Stimulated activated CD8-positive, alpha-beta memory T cell treated with anti-CD3 and anti-CD28 coated beads, Interleukin-15, amount 100 ng/mL, for 4 hours (primary cell): Measurements from ENCODE around the gene RNF38.
A peak's percentile ranks its signal among the peaks of the same experiment; 100 is the strongest.
"Not testable (repeated sequence)": the region's sequence is repeated elsewhere in the genome, so short reads cannot be mapped to it uniquely, and the experiment has no call there.

ENCODE experiments used
- DNase-seq, 2 donors: peaks; one replicate each; pipeline ENCODE4 v3.0.0-alpha.2; 2020; ENCODE audit warnings: low read depth in 2 of 2

The RNF38 gene

DNA sequence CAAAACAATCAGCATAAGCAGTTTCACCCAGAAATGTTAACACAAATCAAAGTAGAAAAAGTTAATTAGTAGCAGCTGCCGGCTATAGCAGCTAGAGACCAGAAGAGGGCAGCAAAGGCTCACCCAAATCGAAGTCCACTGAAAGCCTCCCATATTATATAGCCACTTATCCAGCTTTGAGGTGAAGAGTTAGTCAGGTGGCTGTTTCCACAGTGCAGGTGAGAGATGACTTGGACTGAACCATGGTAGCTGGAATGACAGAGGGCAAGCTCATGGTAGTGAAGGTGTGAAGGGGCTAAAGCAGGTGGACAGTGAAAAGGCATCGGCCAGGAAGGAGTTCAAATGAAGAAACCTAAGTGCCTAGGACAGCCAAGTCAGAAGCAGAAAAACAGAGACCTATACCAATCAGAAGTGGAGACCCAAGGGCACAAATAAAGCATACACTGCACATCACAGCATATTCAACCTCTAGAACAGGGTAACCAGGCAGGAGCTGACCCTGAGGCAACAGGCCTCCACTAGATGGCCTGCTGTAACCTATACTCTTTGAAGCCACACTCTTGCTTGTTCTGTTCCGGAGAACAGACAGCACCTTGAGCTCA is 7.2 kb upstream of the RNF38 start:
- peak; percentile 23 to 35 for DNase-seq

DNA sequence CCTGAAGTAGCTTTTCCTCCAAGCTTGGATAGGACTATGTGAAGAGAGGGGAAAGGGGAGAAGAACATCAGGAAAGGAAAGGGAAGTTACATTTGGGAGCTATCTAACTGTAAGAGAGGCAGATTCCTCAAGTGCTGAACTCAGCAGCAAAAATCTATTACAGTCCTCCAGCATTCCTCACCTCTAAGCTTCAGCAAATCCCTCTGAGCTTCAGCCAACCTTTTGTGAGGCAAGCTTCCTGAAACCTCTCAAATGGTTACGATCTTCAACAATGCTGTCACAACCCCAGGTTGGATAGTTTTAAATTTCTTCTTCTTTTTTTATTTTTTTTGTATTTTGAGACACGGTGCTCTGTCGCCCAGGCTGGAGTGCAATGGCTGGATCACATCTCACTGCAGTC is 2.5 kb upstream of the RNF38 start:
- no peak for DNase-seq

DNA sequence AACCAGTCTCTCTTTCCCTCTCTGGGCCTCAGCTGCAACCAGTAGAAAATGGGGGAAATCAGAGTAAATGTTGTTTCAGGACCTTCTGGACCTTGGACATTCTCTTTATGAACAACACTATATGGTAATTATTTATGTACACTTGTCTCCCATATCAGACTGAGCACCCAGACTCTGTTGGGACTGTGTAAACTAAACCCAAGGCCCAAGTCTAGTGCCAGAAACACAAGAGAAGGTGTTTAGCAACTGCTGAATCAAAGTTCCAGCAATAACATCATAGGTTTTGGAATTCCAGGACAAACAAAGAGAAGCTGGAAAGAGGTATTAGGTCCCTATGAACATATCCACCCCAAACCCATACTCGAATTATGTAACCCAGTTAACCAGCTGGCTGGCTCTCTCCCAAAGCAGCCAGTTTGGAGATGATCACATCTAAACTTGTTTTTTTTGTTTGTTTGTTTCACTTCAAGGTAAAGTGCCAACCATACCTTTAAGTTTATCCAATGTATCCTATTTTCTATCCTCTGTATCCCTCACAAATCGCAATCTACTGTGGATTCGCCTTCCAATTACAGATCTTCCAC is 1.9 kb upstream of the RNF38 start:
- DNase-seq = no peak

DNA sequence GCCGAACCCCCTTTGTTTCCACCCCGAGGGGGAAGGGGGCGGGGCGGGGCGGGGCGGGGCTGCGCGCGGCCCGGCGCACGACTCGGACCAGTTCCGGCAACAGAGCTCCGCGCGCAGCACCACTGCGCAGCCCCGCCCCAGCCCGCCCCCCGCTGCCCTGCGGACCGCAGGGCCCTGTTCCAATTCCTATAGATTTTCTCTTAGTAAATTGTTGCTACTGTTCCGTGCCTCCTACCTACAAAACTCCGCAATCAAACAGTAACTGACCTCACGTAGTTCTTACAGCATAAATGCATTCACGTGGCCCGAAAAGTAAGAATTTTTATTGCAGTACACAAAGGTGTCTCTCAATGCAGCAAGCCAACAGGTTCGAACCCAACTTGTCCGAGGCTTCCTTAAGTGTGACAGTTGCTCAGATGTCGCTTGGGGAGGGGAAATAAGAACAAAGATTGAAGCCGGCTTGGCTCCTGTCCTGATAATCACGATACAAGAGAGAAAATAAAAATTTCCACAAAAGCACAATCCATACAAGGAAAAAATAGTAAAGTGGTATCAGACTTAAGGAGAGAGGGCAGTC is 1.2 kb upstream of the RNF38 start:
- no peak for DNase-seq

DNA sequence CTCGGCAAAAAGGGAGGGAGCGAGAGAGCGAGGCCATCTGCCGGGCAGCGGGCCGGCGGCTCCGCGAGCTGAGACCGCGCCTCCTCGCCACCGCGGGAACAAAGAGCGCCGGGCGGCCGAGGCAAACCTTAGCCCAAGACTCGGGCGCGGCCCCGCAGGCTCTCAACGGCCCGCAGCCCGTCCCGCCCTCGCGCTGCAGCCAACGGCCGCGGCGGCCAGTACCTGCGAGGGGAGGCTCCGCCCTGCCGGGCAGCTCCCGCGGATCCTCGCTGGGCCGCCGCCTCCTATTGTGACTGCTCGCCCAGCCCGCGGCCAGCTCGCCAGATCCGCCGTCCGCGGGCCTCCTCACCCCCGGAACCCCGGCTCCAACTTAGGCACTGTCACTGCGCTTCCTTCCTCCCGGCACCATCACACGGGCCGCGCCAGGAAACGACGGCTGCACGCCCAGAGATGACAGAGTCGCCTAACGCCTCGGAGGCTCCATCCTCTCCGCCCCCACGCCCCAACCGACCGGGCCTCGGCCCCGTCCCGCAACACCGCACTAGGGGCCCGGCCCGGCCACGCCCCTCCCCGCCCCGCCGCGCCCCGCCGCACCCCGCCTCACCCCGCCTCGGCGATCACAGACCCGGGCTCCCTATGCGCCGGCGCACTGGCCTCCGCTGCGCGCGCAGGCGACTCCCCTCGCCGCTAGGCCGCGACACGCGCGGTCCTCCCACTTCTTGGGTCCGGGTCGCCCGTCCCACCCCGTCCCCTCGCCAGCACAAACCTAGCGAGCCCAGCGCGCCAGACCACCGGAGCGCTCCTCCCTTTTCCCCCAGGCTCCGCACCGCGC is 479 bp upstream of the RNF38 start:
- peak; percentile 79 to 88 for DNase-seq

DNA sequence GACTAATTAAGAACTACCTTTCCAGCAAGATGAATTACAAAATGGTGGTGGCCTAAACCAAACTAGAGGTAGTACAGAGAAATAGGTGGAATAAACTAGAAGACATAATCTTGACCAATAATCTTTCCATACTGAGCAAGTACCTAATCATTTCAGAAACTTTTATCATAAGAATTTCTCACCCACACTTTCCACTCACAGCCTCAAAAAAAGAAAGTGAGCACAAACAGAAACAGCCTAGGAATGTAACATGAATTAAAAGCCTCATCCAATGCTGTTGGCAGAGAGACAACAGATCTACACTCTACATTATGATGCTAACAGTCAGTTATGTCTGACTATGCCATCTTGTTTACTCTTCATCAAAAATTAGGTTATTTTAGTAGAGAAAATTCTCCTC is 1.3 kb downstream of the RNF38 start:
- no peak for DNase-seq

DNA sequence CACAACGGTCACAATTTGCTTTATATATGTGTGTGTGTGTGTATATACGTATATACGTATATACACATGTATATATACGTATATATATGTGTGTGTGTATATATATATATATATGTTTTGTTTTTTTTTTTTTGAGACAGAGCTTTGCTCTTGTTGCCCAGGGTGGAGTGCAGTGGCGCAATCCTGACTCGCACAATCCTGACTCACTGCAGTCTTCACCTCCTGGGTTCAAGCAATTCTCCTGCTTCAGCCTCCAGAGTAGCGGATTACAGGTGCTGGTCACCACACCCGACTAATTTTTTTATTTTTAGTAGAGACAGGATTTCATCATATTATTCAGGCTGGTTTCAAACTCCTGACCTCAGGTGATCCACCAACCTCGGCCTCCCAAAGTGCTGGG is 3.1 kb downstream of the RNF38 start:
- DNase-seq = no peak

DNA sequence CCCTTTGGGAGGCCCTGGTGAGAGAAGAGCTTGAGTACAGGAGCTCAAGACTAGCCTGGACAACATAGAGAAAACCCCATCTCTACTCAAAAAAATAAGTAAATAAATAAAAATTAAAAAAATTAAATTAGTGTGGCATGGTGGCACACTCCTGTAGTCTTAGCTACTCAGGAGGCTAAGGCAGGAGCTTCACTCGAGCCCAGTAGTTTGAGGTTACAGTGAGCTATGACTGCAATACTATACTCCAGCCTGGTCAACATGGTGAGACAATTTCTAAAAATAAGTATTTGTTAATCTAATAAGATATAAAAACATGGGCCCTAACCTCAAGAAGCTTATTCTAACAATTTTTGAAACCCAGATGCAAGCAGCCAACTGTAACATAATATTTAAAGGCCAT is 7.6 kb downstream of the RNF38 start:
- no peak for DNase-seq

DNA sequence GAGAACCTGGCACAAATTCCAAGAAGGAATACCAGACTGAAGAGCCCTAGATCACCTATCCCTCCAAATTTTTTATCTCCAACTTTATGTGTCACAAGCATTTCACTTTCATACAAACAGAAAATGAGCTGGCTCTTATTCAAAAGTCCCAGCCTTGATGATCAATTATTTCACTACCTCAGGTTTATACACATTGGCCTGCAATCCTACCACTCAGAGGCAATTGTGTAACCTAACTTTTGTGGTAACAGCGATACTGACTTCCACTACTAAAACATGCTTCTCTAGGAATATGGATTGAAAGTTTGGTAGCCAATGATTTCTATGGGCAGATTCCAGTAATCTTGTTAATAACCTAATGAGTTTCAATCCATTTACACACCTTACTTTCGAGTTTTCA is 10.5 kb downstream of the RNF38 start:
- DNase-seq = no peak

DNA sequence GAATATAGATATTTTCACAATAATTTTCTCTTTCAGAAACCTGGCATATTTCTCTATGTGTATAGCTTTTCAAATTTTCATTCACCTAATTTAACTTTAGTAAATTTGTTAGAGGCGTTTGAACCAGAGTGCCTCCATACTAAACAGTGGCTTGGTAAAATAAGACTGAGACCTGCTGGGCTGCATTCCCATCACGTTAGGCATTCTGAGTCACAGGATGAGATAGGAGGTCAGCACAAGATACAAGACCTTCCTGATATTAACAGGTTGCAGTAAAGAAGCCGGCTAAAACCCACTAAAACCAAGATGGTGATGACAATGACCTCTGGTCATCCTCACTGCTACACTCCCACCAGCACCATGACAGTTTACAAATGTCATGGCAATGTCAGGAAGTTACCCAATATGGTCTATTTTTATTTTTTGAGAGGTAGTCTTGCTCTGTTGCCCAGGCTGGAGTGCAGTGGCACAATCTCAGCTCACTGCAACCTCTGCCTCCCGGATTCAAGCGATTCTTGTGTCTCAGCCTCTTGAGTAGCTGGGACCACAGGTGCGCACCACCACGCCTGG is 13.6 kb downstream of the RNF38 start:
- DNase-seq = not testable (repeated sequence)

DNA sequence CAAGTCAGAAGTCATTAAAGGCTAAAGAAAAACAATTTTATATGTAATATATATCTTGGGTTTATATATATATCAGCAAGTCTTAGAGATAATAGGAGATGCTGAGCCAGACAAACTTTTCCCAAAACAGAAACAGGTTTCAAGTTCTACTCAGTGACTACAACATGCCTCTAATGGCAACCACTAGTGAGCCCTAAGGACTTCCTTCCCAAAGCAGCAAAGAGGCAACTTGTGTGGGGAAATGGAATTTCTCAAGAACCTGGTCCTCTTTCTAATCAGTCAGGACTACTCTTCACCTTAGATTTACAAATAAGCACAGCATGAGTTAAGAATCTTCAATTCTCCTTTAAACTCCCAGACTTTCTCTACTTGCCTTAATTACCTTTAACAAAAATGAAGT is 17.6 kb downstream of the RNF38 start:
- no peak for DNase-seq

DNA sequence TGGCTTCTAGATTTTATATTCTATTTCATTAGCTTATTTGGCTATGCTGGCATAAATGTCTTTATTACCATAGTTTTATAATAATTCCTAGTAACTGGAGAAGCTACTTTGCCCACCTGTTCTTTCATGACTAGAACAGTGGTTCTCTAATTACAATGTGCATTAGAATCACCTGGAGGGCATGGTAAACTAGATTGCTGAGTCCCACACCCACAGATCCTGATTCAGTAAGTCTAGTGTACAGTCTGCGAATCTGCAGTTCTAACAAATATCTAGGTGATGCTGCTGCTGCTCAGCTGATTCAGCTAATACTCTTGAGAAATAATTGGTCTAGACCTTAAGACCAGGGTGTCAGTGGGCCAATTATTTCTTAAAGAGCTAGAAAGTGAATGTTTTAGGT is 35.5 kb downstream of the RNF38 start:
- no peak for DNase-seq

DNA sequence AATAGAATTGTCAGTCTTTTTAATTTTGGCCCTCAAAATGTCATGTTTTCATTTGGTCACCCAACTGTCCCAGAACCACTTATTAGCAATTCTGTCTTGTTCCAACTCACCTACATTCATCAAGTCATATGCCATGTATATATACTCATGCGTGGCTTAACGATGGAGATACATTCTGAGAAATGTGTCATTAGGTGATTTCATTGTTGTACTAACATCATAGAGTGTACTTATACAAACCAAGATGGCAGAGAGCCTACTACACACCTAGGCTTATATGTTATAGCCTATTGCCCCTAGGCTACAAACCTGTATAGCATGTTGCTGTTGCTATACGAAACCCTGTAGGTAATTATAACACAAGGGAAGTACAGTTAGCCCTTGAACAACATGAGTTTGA is 36.6 kb downstream of the RNF38 start:
- DNase-seq = no peak

DNA sequence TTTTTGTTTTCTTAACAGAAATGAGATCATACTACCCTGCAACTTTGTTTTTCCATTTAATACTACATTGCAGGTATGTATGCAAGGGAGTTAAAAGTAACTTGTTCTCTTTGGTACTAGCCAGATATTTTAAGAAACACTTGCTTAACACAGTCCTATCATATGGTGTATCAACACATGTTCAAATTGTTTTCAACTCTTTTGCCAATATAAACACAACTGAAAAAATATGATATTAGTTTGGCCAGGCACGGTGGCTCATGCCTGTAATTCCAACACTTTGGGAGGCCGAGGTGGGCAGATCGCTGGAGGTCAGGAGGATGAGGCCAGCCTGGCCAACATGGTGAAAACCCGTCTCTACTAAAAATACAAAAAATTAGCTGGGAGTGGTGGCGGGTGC is 41.6 kb downstream of the RNF38 start:
- DNase-seq = no peak

DNA sequence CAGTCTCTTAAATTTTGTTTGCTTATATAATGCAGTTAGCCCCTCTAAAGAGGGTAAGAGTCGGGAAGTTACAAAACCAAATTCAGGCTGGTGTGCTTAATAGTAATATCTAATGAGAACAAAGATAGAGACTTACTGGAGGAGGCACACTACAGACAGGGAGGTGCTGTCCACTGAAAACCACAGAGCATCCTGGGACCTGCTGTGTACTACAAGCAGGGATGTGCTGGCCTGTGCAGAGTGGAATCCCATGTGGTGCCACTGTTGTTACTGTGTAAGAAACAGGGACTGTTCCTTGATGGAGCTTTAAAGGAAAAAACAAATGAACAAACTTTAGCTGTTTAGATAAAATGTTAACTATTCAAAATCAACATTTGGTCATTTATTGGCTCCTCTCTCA is 42.4 kb downstream of the RNF38 start:
- DNase-seq = no peak

DNA sequence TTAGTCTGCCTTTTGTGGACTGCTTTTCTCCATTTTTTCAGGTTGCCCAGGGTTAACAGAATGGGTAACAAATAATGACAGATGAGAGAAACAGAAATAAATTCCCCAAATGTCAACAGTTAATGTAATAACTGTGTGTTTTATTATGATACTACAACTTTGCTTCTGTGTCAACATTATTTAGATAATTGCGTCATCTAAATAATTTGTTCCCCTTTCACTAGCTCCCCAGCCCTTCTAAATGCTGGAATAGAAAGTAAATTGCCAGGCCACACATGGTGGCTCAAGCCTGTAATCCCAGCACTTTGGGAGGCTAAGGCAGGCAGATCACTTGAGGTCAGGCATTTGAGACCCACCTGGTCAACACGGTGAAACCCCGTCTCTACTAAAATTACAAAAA is 53.5 kb downstream of the RNF38 start:
- no peak for DNase-seq

DNA sequence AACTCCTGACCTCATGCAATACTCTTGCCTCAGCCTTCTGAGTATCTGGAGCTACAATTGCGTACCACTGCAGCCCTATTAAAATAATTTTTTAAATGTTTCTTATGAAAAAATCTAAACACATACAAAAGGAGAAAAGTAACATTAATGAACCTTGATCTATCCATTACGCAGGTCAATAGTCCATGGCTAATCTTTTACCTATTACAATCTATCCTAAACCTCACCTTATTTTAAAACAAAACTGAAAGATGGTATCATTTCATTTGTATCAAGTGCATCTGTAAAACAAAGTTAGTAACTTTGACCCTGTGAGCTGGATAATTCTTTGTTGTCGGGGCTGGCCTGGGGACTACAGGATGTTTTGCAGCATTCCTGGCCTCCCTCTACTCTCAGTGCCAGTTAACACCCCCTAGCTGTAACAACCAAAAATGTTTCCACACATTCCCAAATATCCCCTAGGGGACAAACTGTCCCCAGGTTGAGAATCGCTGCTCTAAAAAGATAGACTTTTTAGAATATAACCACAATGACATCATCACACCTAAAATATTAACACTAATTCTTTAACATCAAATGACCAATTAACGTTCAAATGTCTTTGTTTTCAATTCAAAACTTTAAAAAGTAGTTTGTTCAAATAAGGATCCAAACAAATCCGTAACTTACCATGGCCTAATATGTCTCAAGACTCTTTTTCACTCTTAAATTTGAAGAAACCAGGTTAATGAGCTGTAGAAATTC is 54.8 kb downstream of the RNF38 start:
- no peak for DNase-seq

DNA sequence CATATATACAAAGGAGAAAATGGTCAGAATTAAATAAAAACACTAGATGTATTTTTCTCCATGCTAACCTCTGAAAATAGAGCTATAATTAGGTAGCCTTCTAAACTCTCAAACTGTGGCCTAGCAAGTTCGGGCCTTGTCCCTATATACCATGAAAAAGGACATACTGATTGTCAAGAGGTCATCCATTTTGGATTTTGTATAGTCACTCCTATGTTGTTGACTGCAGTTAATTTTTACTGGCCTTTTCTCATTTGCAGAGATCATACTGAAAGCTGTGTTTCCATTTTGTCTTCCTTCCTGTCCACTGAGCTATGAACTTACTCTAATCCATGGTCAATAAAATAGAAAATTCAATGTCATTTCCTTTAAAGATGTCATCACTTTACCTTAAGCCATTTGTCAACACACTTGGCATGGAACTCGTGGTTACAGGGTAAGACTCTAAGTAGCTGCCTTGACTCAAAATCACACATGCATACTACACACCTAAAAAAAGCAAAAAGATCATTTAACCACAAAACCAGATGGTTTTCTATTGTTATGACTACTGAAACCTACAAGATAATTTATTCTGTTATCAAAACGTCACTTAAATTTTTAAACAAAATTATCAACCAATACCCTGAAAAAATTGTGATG is 58.0 kb downstream of the RNF38 start:
- DNase-seq = no peak

DNA sequence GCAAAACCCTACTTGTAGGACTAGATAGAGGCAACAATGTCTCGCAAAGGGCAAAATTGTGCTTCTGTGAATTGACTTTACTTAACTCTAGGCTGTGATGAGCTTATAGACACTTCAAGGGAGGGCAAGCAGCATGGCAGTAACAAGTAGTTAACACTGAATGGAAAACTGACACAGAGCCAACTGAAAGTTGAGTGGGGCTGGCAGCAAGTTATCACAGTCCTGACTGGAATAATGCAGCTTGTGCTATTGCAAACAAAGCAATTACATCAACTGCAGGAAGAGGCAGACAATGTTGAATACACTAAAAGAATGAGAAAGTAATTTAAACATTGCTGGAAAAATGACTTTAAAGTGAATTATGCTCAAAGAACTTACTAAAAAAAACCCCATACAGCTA is 62.2 kb downstream of the RNF38 start:
- DNase-seq = no peak

DNA sequence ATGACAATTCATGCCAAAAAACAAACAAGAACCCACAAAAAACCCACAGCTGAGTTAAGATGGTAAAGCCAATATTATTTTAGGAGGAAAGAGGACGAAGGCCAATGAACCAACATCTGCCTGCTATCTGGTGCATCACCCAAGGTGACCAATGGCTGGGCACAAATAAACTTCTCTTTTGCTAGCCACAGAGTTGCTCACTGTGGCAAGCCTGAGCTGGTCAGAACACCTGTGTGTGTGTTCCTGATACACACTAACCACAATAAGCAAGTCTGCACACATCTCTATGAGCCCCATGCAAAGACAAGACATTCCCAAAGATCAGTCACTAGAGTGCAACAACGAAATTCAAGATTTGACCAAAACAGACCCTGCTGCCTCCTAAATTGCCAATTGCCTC is 63.1 kb downstream of the RNF38 start:
- DNase-seq = no peak

DNA sequence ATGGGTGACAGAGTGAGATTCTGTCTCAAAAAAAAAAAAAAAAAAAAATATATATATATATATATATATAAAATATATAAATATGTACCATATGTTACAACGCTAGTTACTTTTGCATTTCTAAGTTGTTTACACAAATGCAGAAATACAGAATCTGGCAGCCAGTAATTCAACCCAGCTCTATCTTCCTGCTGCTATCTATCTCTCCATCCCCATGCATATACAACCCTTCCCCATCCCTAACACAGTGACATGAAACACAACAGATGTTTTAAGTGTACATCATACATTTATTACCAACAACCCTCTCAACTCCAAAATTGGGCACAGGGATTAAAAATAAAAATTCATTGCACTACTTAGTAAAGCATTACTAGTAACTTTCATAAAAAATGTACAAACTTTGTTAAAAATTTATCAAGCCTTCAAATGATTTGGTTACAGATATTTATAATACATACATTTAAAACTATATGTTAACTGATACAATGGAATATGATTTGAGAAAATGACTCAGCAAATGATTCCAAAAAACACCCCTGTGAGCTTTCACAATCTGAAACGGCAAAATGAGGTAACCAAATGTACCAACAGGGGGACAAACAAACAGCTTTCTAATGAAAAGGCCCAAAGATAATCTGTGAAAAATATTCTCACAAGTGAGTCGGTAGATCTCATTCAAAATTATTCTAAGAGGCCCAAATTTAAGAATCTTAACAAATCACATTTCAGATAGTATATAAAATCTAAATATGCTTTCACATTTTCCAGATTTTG is 63.8 kb downstream of the RNF38 start:
- no peak for DNase-seq
